Parietal lobe (tissue), 2 donors: Measurements from ENCODE around the gene BDKRB1. TPM values are rescaled to one million over a fixed set of nuclear protein-coding genes. Genes with fewer than 3 reads are reported as not detected.

Experiments
- small RNA-seq: library from RNA; depleted of rRNA; stranded (forward); fragments of <200 nt; gene quantifications from one replicate; pipeline ENCODE3, GENCODE V24; 2014; ENCODE audit warnings: low replicate concordance
- total RNA-seq: library from RNA; depleted of rRNA; stranded (reverse); fragments of >200 nt; gene quantifications from one replicate; pipeline ENCODE4 v1.2.3, GENCODE V29; 2014

The BDKRB1 gene
- not detected for total RNA-seq

DNA sequence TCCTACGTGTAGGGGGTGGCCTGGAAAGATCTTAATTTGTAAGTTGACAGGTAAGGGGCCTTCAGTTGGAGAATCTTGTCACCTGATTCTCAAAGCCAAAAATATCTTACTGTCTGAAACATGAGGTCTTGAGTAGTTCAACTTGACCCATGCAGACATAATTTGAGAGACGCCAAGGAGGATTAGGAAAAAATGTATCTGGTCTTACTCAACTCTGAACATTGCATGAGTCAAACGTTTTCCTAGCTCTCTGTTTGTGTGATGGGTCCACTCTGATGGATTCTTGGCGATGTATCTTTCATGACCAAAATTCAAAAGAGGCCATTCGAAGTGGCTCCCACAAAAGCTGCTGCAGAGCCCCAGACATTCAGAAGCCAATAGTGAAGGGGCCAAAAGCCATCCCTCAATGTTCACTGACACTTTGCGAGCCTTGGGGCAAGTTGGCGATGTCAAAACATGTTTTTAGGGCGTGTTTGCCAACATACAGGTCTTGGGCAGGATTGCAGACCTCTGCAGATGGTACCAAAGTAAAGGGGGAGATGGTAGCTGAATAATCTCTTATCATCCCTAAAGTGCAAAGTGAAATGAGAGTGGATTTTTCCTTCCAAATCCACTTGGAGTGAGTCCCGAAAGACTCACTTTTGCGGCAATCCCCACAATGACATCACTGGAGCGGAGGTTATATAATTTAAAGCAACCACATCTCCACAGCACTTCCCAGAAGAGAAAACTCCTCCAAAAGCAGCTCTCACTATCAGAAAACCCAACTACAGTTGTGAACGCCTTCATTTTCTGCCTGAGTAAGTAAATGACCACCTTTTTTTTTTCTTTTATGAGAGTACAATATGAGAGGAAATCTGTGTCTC is at the start of gene BDKRB1:
Gene BDKRB1, plus strand, starts transcription at position 710 of the 866 bp plus-strand sequence. CDS start 7,473 bp downstream, outside the sequence.

Small RNA genes within 50 kb of the gene (small RNA-seq; reads per million reads assigned to genes)
- not detected for gene CKS1BP1

Other genes with a start within 250 kb of the BDKRB1 start
- gene C14orf132, start 216.8 kb upstream of the BDKRB1 start, total RNA-seq, result 66.4 TPM
- gene BDKRB2, start 51.4 kb upstream of the BDKRB1 start, total RNA-seq, result 0.31 TPM
- 82.6 TPM for gene ATG2B, start 107.1 kb downstream of the BDKRB1 start, total RNA-seq
- gene GSKIP, start 107.3 kb downstream of the BDKRB1 start, total RNA-seq, result 21.6 TPM
- 0.63 TPM for gene AK7, start 135.9 kb downstream of the BDKRB1 start, total RNA-seq
- 321 TPM for gene PAPOLA, start 246.2 kb downstream of the BDKRB1 start, total RNA-seq